C4-2B (cell line): ENCODE results near the gene NAA11.

ENCODE experiments used
- CTCF ChIP-seq: fragments of 450-650 bp; conservative IDR thresholded peaks from 2 replicates; pipeline ENCODE4 v1.5.1; 2017; ENCODE audit warnings: mild to moderate bottlenecking
- ZFX ChIP-seq: fragments of 450-650 bp; IDR thresholded peaks from 2 replicates; pipeline ENCODE4 v1.6.1; 2017

GRCh38 chr4:79298484-79298883 lies 27.4 kb downstream of the NAA11 start:
- TF ChIP-seq CTCF (no peak), ZFX (no peak)
